Adrenal gland (tissue), 5 donors: ENCODE measurements around the gene ZNF516.

ENCODE experiments used
- CTCF ChIP-seq, 6 experiments: fragments of 450-650 bp in 4 of 6; fragments of 200-600 bp in 2 of 6; sonication (generic) in 1 of 6; IDR thresholded peaks; 1 replicate in 5 of 6; 2 replicates in 1 of 6; pipeline versions ENCODE4 v1.5.1 to v1.8.0; 2016 to 2021; ENCODE audit warnings: antibody characterized with exemption in 6 of 6, mild to moderate bottlenecking in 2 of 6, moderate library complexity in 1 of 6
- POLR2A ChIP-seq, 2 donors: fragments of 450-650 bp; IDR thresholded peaks; one replicate each; pipeline ENCODE4 v1.6.1; 2017; ENCODE audit warnings: antibody characterized with exemption in 2 of 2, mild to moderate bottlenecking in 2 of 2, moderate library complexity in 1 of 2
- donor health status: DM: no; HTN: no; CAD: no.

- TF ChIP-seq CTCF (IDR thresholded peaks at IDR 0.05) = no peak
- no peak for TF ChIP-seq POLR2A (IDR thresholded peaks at IDR 0.05)
These were observed 65.5 kb downstream of the ZNF516 start for GRCh38 chr18:76429262-76430126.
